Subcutaneous adipose tissue (tissue), 4 donors: ENCODE data around the gene RGL4. TPM values are rescaled to one million over a fixed set of nuclear protein-coding genes. Genes with fewer than 3 reads are reported as not detected.

Source experiments
- total RNA-seq, 4 donors: library from RNA; depleted of rRNA; stranded (reverse); fragments of >200 nt; gene quantifications; one replicate each; pipeline ENCODE4 v1.1.0, GENCODE V29; 2016
- TF ChIP-seq, protein P1 (sequence below): fragments of 450-650 bp; IDR thresholded peaks from one replicate; pipeline ENCODE4 v1.5.1; 2016; ENCODE audit warnings: low read depth, mild to moderate bottlenecking, control low read depth, antibody characterized with exemption, moderate library complexity

The RGL4 gene
- total RNA-seq, 4 donors from 2014 or later: not detected

DNA sequence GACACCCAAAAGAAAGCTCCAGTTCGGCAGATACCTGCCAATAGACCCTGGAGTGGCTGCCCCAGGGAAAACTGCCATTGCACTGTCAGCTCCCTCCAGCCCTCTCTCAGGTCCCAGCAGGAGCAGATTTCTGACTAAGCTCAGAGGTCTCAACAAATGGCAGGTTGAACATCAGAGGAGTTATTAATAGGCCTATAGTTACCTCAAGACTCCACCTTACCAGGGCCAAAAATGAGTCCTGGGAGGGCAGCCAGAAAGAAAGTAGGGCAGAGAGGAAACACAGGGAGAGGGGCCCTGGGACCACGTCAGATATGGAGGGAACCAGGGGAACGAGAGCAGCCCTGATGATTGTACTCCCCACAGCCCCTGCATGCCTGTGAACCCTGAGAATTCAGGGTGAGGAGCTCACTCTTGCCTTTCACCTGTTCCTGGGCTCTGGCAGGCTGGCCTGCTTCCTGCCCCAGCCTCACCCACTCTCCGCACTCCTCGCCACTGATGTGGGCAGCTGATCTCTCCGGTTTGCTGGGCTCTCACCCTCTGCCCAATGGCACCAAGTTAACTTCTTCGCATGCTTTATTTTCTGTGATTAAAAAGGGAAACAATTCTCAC, 4.3 kb upstream of the RGL4 start:
- TF ChIP-seq, protein P1, sequence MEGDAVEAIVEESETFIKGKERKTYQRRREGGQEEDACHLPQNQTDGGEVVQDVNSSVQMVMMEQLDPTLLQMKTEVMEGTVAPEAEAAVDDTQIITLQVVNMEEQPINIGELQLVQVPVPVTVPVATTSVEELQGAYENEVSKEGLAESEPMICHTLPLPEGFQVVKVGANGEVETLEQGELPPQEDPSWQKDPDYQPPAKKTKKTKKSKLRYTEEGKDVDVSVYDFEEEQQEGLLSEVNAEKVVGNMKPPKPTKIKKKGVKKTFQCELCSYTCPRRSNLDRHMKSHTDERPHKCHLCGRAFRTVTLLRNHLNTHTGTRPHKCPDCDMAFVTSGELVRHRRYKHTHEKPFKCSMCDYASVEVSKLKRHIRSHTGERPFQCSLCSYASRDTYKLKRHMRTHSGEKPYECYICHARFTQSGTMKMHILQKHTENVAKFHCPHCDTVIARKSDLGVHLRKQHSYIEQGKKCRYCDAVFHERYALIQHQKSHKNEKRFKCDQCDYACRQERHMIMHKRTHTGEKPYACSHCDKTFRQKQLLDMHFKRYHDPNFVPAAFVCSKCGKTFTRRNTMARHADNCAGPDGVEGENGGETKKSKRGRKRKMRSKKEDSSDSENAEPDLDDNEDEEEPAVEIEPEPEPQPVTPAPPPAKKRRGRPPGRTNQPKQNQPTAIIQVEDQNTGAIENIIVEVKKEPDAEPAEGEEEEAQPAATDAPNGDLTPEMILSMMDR: no peak

DNA sequence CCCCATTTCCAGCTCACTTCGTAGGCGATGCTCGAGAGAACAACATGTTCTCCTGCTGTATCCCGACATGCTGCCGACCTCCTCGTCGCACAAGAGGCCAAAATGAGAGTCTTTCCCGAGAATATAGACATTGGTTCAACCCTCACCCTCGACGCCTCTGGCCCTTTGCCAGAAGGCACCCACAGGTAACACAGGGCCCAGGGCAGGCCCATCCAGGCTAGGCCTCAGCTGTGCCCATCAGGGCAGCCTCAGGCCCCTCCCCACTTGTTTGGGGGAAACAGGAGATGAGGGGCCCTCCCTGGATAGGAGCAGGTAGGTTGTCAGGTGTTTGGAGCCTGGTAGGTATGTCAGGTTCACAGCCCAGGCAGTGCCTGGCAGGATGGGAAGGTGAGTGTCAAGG, 2.7 kb upstream of the RGL4 start:
- TF ChIP-seq, protein P1: no peak

DNA sequence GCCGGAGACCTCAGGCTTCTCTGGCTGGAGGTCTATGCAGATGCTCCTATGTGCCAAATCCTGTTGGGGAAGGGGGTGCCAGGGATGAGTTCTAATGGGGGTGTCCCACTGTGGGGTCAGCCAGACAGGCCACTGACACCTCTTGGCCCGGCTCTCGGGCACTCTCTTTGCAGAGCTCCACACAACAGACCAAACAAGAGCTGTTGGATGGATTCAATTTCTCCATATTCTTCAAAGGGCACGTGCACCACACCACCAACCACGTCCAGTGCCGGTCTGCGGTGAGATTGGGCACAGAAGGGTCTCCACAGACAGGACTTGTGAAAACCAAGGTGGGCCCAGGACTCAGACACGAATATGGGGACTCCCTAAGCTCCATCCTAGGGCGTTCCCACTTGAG, 2.2 kb upstream of the RGL4 start:
- TF ChIP-seq, protein P1: no peak

DNA sequence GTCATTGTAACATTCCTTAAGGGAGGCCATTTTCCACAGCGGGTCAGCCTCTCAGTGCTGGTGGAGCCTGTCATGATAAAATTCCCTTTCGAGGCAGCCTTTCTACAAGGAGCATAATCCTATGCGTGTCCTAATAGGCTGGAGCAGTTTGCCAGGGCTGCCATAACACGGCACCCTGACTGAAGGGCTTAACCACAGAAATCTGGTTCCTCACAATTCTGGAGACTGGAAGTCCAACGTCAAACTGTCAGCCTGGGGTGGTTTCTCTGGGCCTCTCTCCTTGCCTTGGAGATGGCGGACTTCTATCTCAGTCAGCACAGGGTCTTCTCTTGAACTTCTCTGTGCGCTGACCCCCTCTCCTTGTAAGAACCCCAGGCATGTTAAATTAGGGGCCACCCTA, 1.4 kb upstream of the RGL4 start:
- TF ChIP-seq, protein P1: no peak

DNA sequence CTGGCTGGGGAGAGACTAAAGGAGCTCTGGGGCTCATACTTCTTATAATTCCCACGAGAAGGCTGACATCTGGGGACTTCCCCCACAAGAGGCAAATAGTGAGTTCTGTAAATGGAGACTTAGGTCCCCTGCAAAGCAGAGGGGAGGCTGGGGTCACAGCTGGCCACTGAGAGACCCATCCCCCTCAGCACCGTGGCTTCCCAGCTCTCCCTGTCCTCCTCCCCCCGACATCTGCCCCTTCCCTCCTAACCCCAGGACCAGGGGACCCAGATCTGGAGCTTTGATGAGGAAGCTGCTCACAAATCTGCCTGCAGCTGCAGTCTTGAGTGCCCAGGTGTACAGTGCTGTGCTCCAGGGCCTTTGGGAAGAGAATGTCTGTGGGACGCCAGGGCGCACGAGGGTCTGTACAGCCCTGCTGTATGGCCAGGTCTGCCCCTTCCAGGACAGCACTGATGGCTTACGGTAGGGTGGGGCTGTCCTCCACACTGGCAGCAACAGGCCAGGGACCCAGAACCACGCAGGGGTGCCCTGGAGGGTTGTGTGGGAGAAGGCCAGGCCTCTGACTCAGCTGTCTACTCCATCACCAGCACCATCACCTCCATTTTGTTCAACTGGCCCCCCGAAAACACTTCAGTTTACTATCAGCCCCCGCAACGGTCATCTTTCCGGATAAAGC, 1.1 kb downstream of the RGL4 start:
- TF ChIP-seq, protein P1: no peak

DNA sequence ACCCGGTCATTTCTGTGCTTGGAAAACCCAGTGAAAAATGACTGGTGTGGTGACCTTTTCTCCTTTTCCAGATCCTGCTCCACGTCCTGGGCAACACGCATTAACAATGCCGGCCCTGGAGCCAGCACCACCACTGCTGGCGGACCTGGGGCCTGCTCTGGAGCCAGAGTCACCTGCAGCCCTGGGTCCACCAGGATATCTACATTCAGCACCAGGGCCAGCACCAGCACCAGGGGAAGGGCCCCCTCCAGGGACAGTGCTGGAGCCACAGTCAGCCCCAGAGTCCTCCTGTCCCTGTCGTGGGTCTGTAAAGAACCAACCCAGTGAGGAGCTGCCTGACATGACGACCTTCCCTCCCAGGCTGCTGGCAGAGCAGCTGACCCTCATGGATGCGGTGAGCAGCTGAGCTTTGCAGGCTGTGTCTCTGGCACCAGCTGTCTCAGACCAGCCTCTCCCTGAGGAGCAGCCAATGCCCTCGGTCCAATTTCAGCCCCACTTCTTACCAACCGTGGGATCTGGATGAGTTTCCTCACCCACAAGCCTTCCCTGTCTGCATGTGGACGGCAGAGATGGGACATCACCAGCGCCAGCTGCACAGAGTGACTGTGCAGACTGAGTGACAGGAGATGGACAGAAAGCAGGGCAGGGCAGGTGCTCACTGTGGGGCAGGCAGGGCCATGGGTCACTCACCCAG, 1.9 kb downstream of the RGL4 start:
- TF ChIP-seq, protein P1: no peak

DNA sequence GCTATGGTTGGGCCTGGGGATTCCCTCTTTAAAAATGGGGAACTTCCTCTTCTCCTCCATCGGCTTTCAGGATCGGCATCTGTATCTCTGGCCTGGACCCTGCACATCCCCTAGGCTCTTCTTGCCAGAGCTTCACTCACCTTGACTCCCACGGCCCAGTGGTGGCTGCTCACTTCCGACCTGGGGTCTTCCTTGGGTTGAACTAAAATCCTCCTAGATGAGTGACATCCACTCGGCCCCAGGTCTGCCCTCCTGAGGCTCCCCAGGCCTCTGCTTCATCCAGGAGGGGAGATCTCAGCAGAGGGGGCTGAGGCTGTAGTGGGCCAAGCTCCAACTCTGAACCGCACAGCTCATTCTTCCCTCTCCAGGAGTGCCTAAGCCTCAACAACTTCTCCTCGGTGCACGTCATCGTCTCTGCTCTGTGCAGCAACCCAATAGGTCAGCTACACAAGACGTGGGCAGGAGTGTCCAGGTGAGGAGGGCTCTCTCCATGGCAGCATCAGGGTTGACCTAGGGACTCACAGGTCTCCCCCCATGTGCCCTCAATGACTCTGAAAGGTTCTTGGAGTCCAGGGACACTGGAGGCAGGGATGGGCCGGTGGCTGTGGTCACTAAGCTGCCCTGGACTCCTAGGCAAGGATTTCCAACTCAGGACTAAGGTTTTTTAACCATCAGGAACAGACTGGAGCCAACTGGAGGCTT, 3.3 kb downstream of the RGL4 start:
- TF ChIP-seq, protein P1: no peak
